Epithelial cell of prostate (primary cell): ENCODE data around the gene PELI1.
"Not testable (repeated sequence)": the region's sequence is repeated elsewhere in the genome, so short reads cannot be mapped to it uniquely, and the experiment has no call there.

Experiments
- DNase-seq: peaks from one replicate; pipeline ENCODE4 v3.0.0-alpha.2; 2011; ENCODE audit warnings: low read depth, low spot score
- H3K27ac ChIP-seq: fragments of 450-650 bp; 2 replicates; pipeline ENCODE4 v1.5.1; 2017; ENCODE audit warnings: mild to moderate bottlenecking

The PELI1 gene

GRCh38 chr2:64124571-64124970, 19.6 kb downstream of the PELI1 start:
- DNase-seq = no peak
- H3K27ac ChIP-seq = peak overlapping the region; percentile 13

GRCh38 chr2:64124168-64124567, 20.1 kb downstream of the PELI1 start:
- no peak for DNase-seq

GRCh38 chr2:64123740-64124139, 20.5 kb downstream of the PELI1 start:
- peak overlapping the region; percentile 13 for H3K27ac ChIP-seq
- no peak for DNase-seq

More at GRCh38 chr2:64124168-64124567, 20.1 kb downstream of the PELI1 start:
- H3K27ac ChIP-seq = peak overlapping the region; percentile 13

GRCh38 chr2:64122358-64122757, 21.9 kb downstream of the PELI1 start:
- H3K27ac ChIP-seq = peak overlapping the region; percentile 93
- DNase-seq = no peak

- DNase-seq = peak; percentile 41
- peak overlapping the region; percentile 93 for H3K27ac ChIP-seq
These were observed 23.3 kb downstream of the PELI1 start for GRCh38 chr2:64120928-64121327.

GRCh38 chr2:64120008-64120407, 24.2 kb downstream of the PELI1 start:
- DNase-seq = no peak
- H3K27ac ChIP-seq = peak overlapping the region; percentile 93

GRCh38 chr2:64119369-64119768, 24.9 kb downstream of the PELI1 start:
- peak overlapping the region; percentile 93 for H3K27ac ChIP-seq
- DNase-seq = no peak

GRCh38 chr2:64115808-64116598, 28.2 kb downstream of the PELI1 start:
- DNase-seq = no peak
- peak overlapping the region; percentile 88 for H3K27ac ChIP-seq

GRCh38 chr2:64114912-64115277, 29.3 kb downstream of the PELI1 start:
- peak overlapping the region; percentile 88 for H3K27ac ChIP-seq
- DNase-seq = no peak

GRCh38 chr2:64114063-64114911, 29.9 kb downstream of the PELI1 start:
- peak; percentile 49 for DNase-seq
- H3K27ac ChIP-seq = peak overlapping the region; percentile 88

- no peak for DNase-seq
- H3K27ac ChIP-seq = no peak overlapping the region
These were observed 32.2 kb downstream of the PELI1 start for GRCh38 chr2:64112016-64112415.

GRCh38 chr2:64111426-64111825, 32.8 kb downstream of the PELI1 start:
- DNase-seq = no peak
- no peak overlapping the region for H3K27ac ChIP-seq

- no peak for DNase-seq
- no peak overlapping the region for H3K27ac ChIP-seq
These were observed 35.5 kb downstream of the PELI1 start for GRCh38 chr2:64108666-64109241.

GRCh38 chr2:64106481-64106880, 37.7 kb downstream of the PELI1 start:
- no peak for DNase-seq
- peak overlapping the region; percentile 40 for H3K27ac ChIP-seq

- no peak for DNase-seq
- H3K27ac ChIP-seq = peak overlapping the region; percentile 40
These were observed 38.4 kb downstream of the PELI1 start for GRCh38 chr2:64105670-64106461.

GRCh38 chr2:64104933-64105332, 39.3 kb downstream of the PELI1 start:
- peak overlapping the region; percentile 40 for H3K27ac ChIP-seq
- no peak for DNase-seq

- not testable (repeated sequence) for DNase-seq, H3K27ac ChIP-seq
These were observed 41.5 kb downstream of the PELI1 start for GRCh38 chr2:64102736-64103135.

- no peak overlapping the region for H3K27ac ChIP-seq
- DNase-seq = no peak
These were observed 43.1 kb downstream of the PELI1 start for GRCh38 chr2:64101141-64101591.

GRCh38 chr2:64100584-64100983, 43.6 kb downstream of the PELI1 start:
- H3K27ac ChIP-seq, DNase-seq: not testable (repeated sequence)
